Panc1 (cell line): ENCODE results near the gene PTPDC1.

ENCODE experiments used
- POLR2AphosphoS5 ChIP-seq: IDR thresholded peaks from 2 replicates; pipeline ENCODE4 v1.6.1; 2012; ENCODE audit warnings: mild to moderate bottlenecking, low read depth, low read length, moderate library complexity
- SIN3A ChIP-seq: IDR thresholded peaks from 2 replicates; pipeline ENCODE4 v1.6.1; 2012; ENCODE audit warnings: low read depth, mild to moderate bottlenecking, low read length, moderate library complexity, borderline replicate concordance; ENCODE audit not compliant: insufficient read depth
- TF ChIP-seq, protein P1 (sequence below): fragments of 450-650 bp; IDR thresholded peaks from 2 replicates; pipeline ENCODE4 v1.5.1; 2017; ENCODE audit warnings: mild to moderate bottlenecking
- TF ChIP-seq, protein P2 (sequence below), 2 experiments: IDR thresholded peaks; 2 replicates each; pipeline ENCODE4 v1.6.1; 2011 to 2012; ENCODE audit warnings: low read depth in 2 of 2, control low read depth in 1 of 2, low read length in 1 of 2, mild to moderate bottlenecking in 1 of 2, moderate library complexity in 1 of 2; ENCODE audit not compliant: insufficient read depth in 1 of 2

DNA sequence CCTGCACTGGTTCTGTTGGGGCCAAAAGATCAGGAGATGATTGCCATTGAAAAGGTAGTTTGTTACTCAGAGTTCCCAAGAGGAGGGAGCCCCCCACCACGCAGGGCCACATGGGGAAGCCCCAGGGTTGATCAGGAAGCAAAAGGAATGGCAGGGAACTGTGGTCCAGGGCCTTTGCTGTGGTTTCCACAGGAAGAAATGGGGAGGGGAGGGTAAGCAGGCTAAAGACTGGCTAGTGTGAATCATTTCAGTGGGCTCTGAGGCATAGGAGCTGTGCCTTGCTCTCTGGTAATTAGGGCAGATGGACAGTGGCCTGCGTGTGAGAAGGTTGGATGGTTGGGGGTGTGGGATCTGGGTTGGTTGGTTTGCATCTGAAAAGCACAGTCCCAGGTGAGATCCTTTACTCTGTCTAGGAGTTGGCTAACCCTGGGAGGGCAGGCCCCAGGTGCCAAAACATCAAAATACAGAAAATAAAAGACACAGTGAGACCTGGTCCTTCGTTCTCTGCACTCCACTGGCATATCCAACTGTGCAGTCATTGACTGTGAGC is 66.1 kb downstream of the PTPDC1 start:
- TF ChIP-seq, protein P1, sequence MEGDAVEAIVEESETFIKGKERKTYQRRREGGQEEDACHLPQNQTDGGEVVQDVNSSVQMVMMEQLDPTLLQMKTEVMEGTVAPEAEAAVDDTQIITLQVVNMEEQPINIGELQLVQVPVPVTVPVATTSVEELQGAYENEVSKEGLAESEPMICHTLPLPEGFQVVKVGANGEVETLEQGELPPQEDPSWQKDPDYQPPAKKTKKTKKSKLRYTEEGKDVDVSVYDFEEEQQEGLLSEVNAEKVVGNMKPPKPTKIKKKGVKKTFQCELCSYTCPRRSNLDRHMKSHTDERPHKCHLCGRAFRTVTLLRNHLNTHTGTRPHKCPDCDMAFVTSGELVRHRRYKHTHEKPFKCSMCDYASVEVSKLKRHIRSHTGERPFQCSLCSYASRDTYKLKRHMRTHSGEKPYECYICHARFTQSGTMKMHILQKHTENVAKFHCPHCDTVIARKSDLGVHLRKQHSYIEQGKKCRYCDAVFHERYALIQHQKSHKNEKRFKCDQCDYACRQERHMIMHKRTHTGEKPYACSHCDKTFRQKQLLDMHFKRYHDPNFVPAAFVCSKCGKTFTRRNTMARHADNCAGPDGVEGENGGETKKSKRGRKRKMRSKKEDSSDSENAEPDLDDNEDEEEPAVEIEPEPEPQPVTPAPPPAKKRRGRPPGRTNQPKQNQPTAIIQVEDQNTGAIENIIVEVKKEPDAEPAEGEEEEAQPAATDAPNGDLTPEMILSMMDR: no peak
- TF ChIP-seq POLR2AphosphoS5 (no peak), SIN3A (no peak)
- TF ChIP-seq, protein P2, sequence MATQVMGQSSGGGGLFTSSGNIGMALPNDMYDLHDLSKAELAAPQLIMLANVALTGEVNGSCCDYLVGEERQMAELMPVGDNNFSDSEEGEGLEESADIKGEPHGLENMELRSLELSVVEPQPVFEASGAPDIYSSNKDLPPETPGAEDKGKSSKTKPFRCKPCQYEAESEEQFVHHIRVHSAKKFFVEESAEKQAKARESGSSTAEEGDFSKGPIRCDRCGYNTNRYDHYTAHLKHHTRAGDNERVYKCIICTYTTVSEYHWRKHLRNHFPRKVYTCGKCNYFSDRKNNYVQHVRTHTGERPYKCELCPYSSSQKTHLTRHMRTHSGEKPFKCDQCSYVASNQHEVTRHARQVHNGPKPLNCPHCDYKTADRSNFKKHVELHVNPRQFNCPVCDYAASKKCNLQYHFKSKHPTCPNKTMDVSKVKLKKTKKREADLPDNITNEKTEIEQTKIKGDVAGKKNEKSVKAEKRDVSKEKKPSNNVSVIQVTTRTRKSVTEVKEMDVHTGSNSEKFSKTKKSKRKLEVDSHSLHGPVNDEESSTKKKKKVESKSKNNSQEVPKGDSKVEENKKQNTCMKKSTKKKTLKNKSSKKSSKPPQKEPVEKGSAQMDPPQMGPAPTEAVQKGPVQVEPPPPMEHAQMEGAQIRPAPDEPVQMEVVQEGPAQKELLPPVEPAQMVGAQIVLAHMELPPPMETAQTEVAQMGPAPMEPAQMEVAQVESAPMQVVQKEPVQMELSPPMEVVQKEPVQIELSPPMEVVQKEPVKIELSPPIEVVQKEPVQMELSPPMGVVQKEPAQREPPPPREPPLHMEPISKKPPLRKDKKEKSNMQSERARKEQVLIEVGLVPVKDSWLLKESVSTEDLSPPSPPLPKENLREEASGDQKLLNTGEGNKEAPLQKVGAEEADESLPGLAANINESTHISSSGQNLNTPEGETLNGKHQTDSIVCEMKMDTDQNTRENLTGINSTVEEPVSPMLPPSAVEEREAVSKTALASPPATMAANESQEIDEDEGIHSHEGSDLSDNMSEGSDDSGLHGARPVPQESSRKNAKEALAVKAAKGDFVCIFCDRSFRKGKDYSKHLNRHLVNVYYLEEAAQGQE (IDR thresholded peaks at IDR 0.05; ENCODE audit: insufficient read depth in 1 of 2, low read depth in 2 of 2, low read length in 1 of 2): no peak
